Neural progenitor cell (in vitro differentiated cells): ENCODE measurements around the gene ZDHHC8. TPM values are rescaled to one million over a fixed set of nuclear protein-coding genes. Genes with fewer than 3 reads are reported as not detected.
A peak's percentile ranks its signal among the peaks of the same experiment; 100 is the strongest.

Source experiments
- DNase-seq: peaks from one replicate; pipeline ENCODE4 v3.0.0-alpha.2; 2016; ENCODE audit warnings: low spot score
- H2AFZ ChIP-seq: fragments of 200-600 bp; sonication (generic); replicated peaks from 2 replicates; pipeline ENCODE4 v1.6.1; 2016; ENCODE audit warnings: antibody characterized with exemption
- H3F3A ChIP-seq: fragments of 200-600 bp; sonication (generic); 2 replicates; pipeline ENCODE4 v1.6.1; 2016; ENCODE audit warnings: antibody characterized with exemption, low read depth
- H3K27ac ChIP-seq: fragments of 200-600 bp; sonication (generic); 2 replicates; pipeline ENCODE4 v1.5.1; 2016; ENCODE audit warnings: mild to moderate bottlenecking
- H3K27me3 ChIP-seq: fragments of 200-600 bp; sonication (generic); 2 replicates; pipeline ENCODE4 v1.6.1; 2016; ENCODE audit warnings: mild to moderate bottlenecking, moderate library complexity
- H3K36me3 ChIP-seq: fragments of 200-600 bp; sonication (generic); 2 replicates; pipeline ENCODE4 v1.5.1; 2016
- H3K4me1 ChIP-seq: fragments of 200-600 bp; sonication (generic); 2 replicates; pipeline ENCODE4 v1.6.1; 2016; ENCODE audit warnings: mixed run types
- H3K4me2 ChIP-seq: fragments of 200-600 bp; sonication (generic); 2 replicates; pipeline ENCODE4 v1.6.1; 2016
- H3K4me3 ChIP-seq: fragments of 200-600 bp; sonication (generic); 2 replicates; pipeline ENCODE4 v1.5.1; 2016
- H3K79me2 ChIP-seq: fragments of 200-600 bp; sonication (generic); 2 replicates; pipeline ENCODE4 v1.6.1; 2016; ENCODE audit warnings: low read depth
- H3K9ac ChIP-seq: fragments of 200-600 bp; sonication (generic); 2 replicates; pipeline ENCODE4 v1.6.1; 2016
- H3K9me3 ChIP-seq: fragments of 200-600 bp; sonication (generic); 2 replicates; pipeline ENCODE4 v1.5.1; 2016; ENCODE audit warnings: low read depth
- H4K20me1 ChIP-seq: fragments of 200-600 bp; sonication (generic); 2 replicates; pipeline ENCODE4 v1.6.1; 2016; ENCODE audit warnings: low read depth
- H3K27ac Mint-ChIP-seq: 3 replicates; pipeline ENCODE4 v1.8.0; 2021; ENCODE audit warnings: mixed read lengths
- H3K27me3 Mint-ChIP-seq: 2 replicates; pipeline ENCODE4 v1.8.0; 2022; ENCODE audit warnings: low read depth, mild to moderate bottlenecking, inconsistent platforms, moderate library complexity, mixed read lengths; ENCODE audit not compliant: insufficient read depth
- H3K36me3 Mint-ChIP-seq: 3 replicates; pipeline ENCODE4 v1.8.0; 2021; ENCODE audit warnings: mixed read lengths
- H3K4me1 Mint-ChIP-seq: 3 replicates; pipeline ENCODE4 v1.8.0; 2021; ENCODE audit warnings: mixed read lengths
- H3K4me3 Mint-ChIP-seq: 3 replicates; pipeline ENCODE4 v1.8.0; 2021; ENCODE audit warnings: mild to moderate bottlenecking, moderate library complexity, mixed read lengths
- H3K9me3 Mint-ChIP-seq: 3 replicates; pipeline ENCODE4 v1.8.0; 2020; ENCODE audit warnings: mixed read lengths
- EZH2 ChIP-seq: fragments of 200-600 bp; sonication (generic); IDR thresholded peaks from 2 replicates; pipeline ENCODE4 v1.6.1; 2017; ENCODE audit warnings: antibody characterized with exemption, mild to moderate bottlenecking, moderate library complexity
- EZH2phosphoT487 ChIP-seq: fragments of 200-600 bp; sonication (generic); IDR thresholded peaks from 2 replicates; pipeline ENCODE4 v1.6.1; 2017; ENCODE audit warnings: antibody characterized with exemption
- total RNA-seq: library from RNA; depleted of rRNA; stranded (reverse); fragments of >200 nt; gene quantifications from 2 replicates; pipeline ENCODE4 v1.2.3, GENCODE V29; 2015; ENCODE audit warnings: low replicate concordance
- TF ChIP-seq, protein P1 (sequence below): fragments of 200-600 bp; sonication (generic); IDR thresholded peaks from 2 replicates; pipeline ENCODE4 v1.5.1; 2017; ENCODE audit warnings: antibody characterized with exemption, mild to moderate bottlenecking

ZDHHC8 gene
- total RNA-seq, 1 donor from 2014 or later: 7.1 TPM

DNA sequence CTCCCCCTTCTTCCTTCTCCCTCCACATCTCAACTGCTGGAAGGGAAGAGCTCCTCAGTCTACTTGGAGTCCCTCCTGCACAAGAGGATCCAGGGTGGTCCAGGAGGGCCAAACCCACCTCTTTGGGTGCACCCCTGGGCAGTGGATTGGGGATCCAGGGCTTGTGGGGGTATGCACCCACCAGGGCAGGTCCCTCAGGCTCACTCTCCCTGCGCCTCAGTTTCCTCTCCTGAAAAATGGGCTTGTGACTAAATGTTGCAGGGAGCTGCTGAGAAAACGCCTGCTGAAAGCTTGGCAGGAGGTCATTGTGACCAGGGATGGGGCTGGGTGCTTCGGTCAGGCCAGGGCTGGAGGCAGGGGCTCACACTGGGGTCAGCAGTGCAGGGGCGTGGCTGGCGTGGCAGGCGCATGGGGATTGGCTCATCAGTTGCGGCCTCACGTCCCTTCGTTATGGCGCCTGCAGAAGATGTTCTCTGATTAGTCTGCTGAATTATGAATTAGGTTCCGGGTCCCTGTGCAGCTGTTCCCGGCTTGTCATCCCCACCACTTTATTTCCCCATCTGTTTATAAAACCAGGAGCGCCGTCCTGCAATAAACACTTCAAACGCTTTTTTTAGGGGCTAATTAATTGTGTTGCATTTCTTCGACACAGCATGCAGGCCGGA lies 44.9 kb downstream of the ZDHHC8 start:
- no peak overlapping the region for H3K27ac ChIP-seq
- TF ChIP-seq, protein P1, sequence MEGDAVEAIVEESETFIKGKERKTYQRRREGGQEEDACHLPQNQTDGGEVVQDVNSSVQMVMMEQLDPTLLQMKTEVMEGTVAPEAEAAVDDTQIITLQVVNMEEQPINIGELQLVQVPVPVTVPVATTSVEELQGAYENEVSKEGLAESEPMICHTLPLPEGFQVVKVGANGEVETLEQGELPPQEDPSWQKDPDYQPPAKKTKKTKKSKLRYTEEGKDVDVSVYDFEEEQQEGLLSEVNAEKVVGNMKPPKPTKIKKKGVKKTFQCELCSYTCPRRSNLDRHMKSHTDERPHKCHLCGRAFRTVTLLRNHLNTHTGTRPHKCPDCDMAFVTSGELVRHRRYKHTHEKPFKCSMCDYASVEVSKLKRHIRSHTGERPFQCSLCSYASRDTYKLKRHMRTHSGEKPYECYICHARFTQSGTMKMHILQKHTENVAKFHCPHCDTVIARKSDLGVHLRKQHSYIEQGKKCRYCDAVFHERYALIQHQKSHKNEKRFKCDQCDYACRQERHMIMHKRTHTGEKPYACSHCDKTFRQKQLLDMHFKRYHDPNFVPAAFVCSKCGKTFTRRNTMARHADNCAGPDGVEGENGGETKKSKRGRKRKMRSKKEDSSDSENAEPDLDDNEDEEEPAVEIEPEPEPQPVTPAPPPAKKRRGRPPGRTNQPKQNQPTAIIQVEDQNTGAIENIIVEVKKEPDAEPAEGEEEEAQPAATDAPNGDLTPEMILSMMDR: no peak
- TF ChIP-seq EZH2phosphoT487: no peak
- TF ChIP-seq EZH2: no peak
- Mint-ChIP-seq H3K4me3 (peak overlapping the region; percentile 50), H3K27me3 (peaks cover 9% of the 10 kb centered on the region), H3K36me3 (no peaks in the 10 kb centered on the region), H3K4me1 (peaks cover 11% of the 10 kb centered on the region), H3K27ac (peak overlapping the region; percentile 53), H3K9me3 (no peaks in the 10 kb centered on the region)
- no peak overlapping the region for H2AFZ ChIP-seq
- H4K20me1 ChIP-seq: no peaks in the 10 kb centered on the region
- no peak overlapping the region for H3K4me3 ChIP-seq
- no peak overlapping the region for H3K9ac ChIP-seq
- no peaks in the 10 kb centered on the region for H3K79me2 ChIP-seq
- no peaks in the 10 kb centered on the region for H3K36me3 ChIP-seq
- H3K9me3 ChIP-seq: no peaks in the 10 kb centered on the region
- H3K4me1 ChIP-seq: no peaks in the 10 kb centered on the region
- H3F3A ChIP-seq: no peaks in the 10 kb centered on the region
- DNase-seq: no peak
- H3K4me2 ChIP-seq: no peak overlapping the region
- no peaks in the 10 kb centered on the region for H3K27me3 ChIP-seq

DNA sequence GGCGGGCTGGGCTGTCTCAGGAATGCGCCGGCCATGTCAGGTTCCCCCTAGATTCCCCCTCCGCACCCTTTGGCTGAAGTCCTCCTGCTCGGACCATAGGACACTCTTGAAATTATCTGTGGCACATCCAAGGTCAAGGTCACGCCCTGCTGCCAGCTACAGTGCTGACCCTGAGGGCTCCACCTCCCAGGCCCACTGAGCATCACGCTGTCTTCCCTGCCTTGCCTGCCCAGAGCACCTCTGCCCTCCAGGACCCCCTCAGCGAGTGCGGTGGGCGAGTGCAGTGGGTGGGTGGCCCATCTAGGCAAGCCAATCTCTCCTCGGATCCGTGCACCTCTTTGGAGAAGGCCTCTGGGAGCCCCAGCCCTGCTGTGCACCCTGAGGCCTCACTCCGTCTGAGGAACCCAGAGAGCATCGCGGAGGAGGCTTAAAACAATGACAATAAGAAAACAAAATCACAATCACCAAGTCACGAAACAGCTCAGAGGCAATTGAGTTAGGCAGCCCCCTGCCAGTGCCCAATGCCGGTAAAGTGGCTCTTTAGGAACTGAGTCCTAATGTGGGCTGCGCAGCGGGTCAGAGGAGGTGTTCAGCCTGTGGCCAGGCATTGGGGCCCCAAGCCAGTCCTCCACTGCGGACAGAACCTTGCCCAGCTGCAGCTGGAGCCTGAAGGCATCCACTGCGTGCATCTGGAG lies 45.8 kb downstream of the ZDHHC8 start:
- Mint-ChIP-seq H3K27me3 (peaks cover 9% of the 10 kb centered on the region), H3K36me3 (no peaks in the 10 kb centered on the region), H3K9me3 (no peaks in the 10 kb centered on the region), H3K4me3 (no peak overlapping the region), H3K4me1 (peaks cover 11% of the 10 kb centered on the region), H3K27ac (peak overlapping the region; percentile 82)
- no peak for DNase-seq
- H3K27ac ChIP-seq: no peak overlapping the region
- no peaks in the 10 kb centered on the region for H3K9me3 ChIP-seq
- H3K4me1 ChIP-seq: no peaks in the 10 kb centered on the region
- no peaks in the 10 kb centered on the region for H3K27me3 ChIP-seq
- no peaks in the 10 kb centered on the region for H3F3A ChIP-seq
- H3K79me2 ChIP-seq: no peaks in the 10 kb centered on the region
- no peak overlapping the region for H3K4me3 ChIP-seq
- no peaks in the 10 kb centered on the region for H3K36me3 ChIP-seq
- H3K4me2 ChIP-seq: no peak overlapping the region
- no peak overlapping the region for H3K9ac ChIP-seq
- no peak overlapping the region for H2AFZ ChIP-seq
- TF ChIP-seq, protein P1: no peak
- no peak for TF ChIP-seq EZH2phosphoT487
- no peak for TF ChIP-seq EZH2
- H4K20me1 ChIP-seq: no peaks in the 10 kb centered on the region

DNA sequence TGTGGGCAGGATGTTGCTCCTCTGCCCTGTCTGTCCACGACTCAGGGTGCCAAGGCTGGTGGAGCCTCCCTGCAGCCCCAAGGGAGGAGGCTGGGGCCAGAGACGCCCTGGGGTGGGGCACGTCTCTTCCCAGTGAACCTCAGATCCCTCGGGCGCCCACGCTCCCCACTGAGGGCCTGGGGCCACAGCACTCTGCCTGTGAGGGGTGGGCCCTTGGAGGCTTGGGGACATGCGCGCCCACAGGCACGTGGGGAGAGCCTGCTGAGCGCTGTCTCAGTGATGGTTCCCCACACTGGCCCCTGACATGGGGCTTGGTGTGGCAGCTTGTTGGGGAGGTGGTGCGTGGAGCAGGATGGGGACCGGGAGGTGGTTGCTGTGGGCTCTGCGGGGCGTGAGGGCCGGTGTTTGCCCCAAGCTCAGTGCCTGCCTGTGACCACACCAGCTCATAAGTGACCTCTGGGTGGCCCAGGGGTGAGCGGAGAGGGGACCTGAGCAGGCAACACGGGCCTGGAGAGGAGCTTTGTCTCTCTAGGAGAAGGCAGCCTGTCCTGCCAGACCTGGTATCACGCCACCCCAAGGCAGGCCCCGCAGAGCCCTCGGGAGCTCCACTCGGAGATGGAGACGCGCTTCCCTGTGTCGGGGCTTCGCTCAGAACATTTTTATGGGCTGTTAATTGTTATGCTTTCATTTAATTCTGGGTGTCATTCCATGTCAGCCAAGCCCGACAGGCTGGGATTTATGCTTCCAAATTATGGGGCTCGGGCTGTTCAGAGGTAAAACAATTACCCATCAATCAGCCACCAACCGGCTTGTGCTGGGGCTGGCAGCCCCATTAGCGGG lies 46.7 kb downstream of the ZDHHC8 start:
- no peak for TF ChIP-seq EZH2
- no peak for TF ChIP-seq EZH2phosphoT487
- TF ChIP-seq, protein P1: no peak

More for the DNA sequence above, 46.7 kb downstream of the ZDHHC8 start:
- DNase-seq: no peak
- H3K27me3 ChIP-seq: no peaks in the 10 kb centered on the region
- no peaks in the 10 kb centered on the region for H3F3A ChIP-seq
- no peaks in the 10 kb centered on the region for H3K9me3 ChIP-seq
- H4K20me1 ChIP-seq: no peaks in the 10 kb centered on the region
- H3K27ac Mint-ChIP-seq: no peak overlapping the region
- no peak overlapping the region for H3K4me3 ChIP-seq
- no peak overlapping the region for H3K4me3 Mint-ChIP-seq
- H3K27me3 Mint-ChIP-seq: peaks cover 9% of the 10 kb centered on the region
- H2AFZ ChIP-seq: no peak overlapping the region
- no peaks in the 10 kb centered on the region for H3K36me3 Mint-ChIP-seq
- no peaks in the 10 kb centered on the region for H3K36me3 ChIP-seq
- H3K4me1 ChIP-seq: no peaks in the 10 kb centered on the region
- H3K9ac ChIP-seq: no peak overlapping the region
- no peaks in the 10 kb centered on the region for H3K79me2 ChIP-seq
- H3K27ac ChIP-seq: no peak overlapping the region
- no peaks in the 10 kb centered on the region for H3K9me3 Mint-ChIP-seq
- peaks cover 11% of the 10 kb centered on the region for H3K4me1 Mint-ChIP-seq
- no peak overlapping the region for H3K4me2 ChIP-seq
